Right atrium auricular region (tissue), 2 donors: ENCODE data around the gene ANAPC2. TPM values are rescaled to one million over a fixed set of nuclear protein-coding genes. Genes with fewer than 3 reads are reported as not detected.

ENCODE experiments used
- DNase-seq: peaks from one replicate; pipeline ENCODE4 v3.0.0-alpha.2; 2019; ENCODE audit warnings: low spot score
- H3K27ac ChIP-seq, 2 donors: fragments of 200-600 bp; sonication (generic); 1 replicate in 1 of 2; 2 replicates in 1 of 2; pipeline ENCODE4 v1.5.1; 2016 to 2019
- H3K27me3 ChIP-seq, 2 donors: fragments of 200-600 bp; sonication (generic); one replicate each; pipeline versions ENCODE4 v1.5.1 to v1.6.0; 2017 to 2019
- H3K36me3 ChIP-seq: fragments of 200-600 bp; sonication (generic); one replicate; pipeline ENCODE4 v1.5.1; 2016
- H3K4me1 ChIP-seq, 2 donors: fragments of 200-600 bp; sonication (generic); one replicate each; pipeline versions ENCODE4 v1.5.1 to v1.6.0; 2017 to 2019
- H3K4me3 ChIP-seq, 2 donors: fragments of 200-600 bp; sonication (generic); 1 replicate in 1 of 2; 2 replicates in 1 of 2; pipeline ENCODE4 v1.5.1; 2017 to 2019; ENCODE audit warnings: mild to moderate bottlenecking in 1 of 2, moderate library complexity in 1 of 2
- H3K9me3 ChIP-seq, 2 donors: fragments of 200-600 bp; sonication (generic); one replicate each; pipeline ENCODE4 v1.5.1; 2019
- CTCF ChIP-seq, 2 donors: fragments of 200-600 bp; sonication (generic); IDR thresholded peaks; one replicate each; pipeline ENCODE4 v1.5.1; 2019; ENCODE audit warnings: antibody characterized with exemption in 2 of 2
- total RNA-seq, 2 donors: library from RNA; depleted of rRNA; stranded (reverse); fragments of >200 nt; gene quantifications; one replicate each; pipeline ENCODE4 v1.1.0, GENCODE V29; 2016

The ANAPC2 gene
- total RNA-seq, 2 donors from 2014 or later, result 10.8 to 12.1 TPM

GRCh38 chr9:137234758-137235423 lies 46.5 kb upstream of the ANAPC2 start:
- no peak overlapping the region for H3K4me3 ChIP-seq
- DNase-seq, result no peak
- no peak for TF ChIP-seq CTCF (IDR thresholded peaks at IDR 0.05)
- no peaks in the 10 kb centered on the region for H3K9me3 ChIP-seq
- peaks cover 0 to 45% of the 10 kb centered on the region in 2 donors for H3K4me1 ChIP-seq
- H3K36me3 ChIP-seq, result no peaks in the 10 kb centered on the region
- H3K27me3 ChIP-seq, result peaks cover 0 to 4% of the 10 kb centered on the region in 2 donors
- no peak overlapping the region for H3K27ac ChIP-seq

DNA sequence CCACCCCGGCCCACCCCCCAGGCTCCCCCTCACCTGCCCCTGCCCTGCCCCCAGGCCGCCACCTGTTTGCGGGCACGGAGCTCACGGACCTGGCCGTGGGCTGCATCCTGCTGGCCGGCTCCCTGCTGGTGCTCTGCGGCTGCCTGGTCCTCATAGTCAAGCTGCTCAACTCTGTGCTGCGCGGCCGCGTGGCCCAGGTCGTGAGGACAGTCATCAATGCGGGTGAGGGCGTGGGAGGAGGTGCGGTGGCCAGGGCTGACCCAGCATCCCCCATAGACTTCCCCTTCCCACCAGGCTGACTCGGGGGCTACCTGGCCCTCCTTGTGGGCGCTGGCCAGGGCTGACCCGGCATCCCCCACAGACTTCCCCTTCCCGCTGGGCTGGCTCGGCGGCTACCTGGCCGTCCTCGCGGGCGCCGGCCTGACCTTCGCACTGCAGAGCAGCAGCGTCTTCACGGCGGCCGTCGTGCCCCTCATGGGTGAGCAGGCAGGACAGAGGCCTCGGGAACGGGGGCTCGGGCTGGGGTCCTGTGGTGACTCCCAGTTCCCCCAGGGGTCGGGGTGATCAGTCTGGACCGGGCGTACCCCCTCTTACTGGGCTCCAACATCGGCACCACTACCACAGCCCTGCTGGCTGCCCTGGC lies 45.8 kb upstream of the ANAPC2 start:
- H3K27me3 ChIP-seq, result peaks cover 3 to 4% of the 10 kb centered on the region in 2 donors

GRCh38 chr9:137233143-137233980 lies 45.0 kb upstream of the ANAPC2 start:
- H3K27me3 ChIP-seq, result peaks cover 3 to 5% of the 10 kb centered on the region in 2 donors
- H3K4me3 ChIP-seq, result no peak overlapping the region
- no peak overlapping the region for H3K27ac ChIP-seq
- H3K9me3 ChIP-seq, result no peaks in the 10 kb centered on the region
- no peak for TF ChIP-seq CTCF (IDR thresholded peaks at IDR 0.05)
- no peaks in the 10 kb centered on the region for H3K36me3 ChIP-seq
- peaks cover 0 to 29% of the 10 kb centered on the region in 2 donors for H3K4me1 ChIP-seq
- DNase-seq, result no peak

More for the DNA sequence above, 45.8 kb upstream of the ANAPC2 start:
- Histone ChIP-seq H3K9me3 (no peaks in the 10 kb centered on the region), H3K4me1 (peaks cover 0 to 38% of the 10 kb centered on the region in 2 donors), H3K36me3 (no peaks in the 10 kb centered on the region), H3K27ac (no peak overlapping the region), H3K4me3 (no peak overlapping the region)
- no peak for TF ChIP-seq CTCF (IDR thresholded peaks at IDR 0.05)
- DNase-seq, result no peak

- DNase-seq, result no peak
- TF ChIP-seq CTCF (IDR thresholded peaks at IDR 0.05), result no peak
Measured at GRCh38 chr9:137232510-137232909, 44.1 kb upstream of the ANAPC2 start.

DNA sequence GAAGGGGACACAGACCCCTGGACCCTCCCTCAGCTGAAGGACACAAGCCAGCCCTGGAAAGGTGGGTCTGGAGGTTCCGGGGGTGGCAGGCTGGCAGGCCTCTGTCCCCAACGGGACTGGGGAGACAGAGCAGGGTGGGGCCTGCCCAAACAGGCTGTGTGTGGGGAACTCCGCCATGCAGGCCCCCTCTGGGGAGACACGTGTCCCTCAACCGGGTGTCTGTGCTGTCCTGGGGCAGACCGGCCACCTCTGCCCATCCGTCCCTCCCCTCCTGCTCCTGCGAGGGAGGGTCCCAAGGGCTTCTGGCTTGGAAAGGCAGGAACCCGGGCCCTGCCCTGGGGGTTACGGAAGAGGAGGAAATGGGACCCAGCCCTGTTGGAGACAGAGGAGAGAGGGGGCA lies 43.7 kb upstream of the ANAPC2 start:
- Histone ChIP-seq H3K27me3 (peaks cover 3 to 9% of the 10 kb centered on the region in 2 donors), H3K36me3 (no peaks in the 10 kb centered on the region), H3K4me1 (peaks cover 0 to 24% of the 10 kb centered on the region in 2 donors), H3K27ac (no peak overlapping the region), H3K4me3 (no peak overlapping the region), H3K9me3 (no peaks in the 10 kb centered on the region)
- DNase-seq, result no peak
- no peak for TF ChIP-seq CTCF (IDR thresholded peaks at IDR 0.05)

More at GRCh38 chr9:137232510-137232909, 44.1 kb upstream of the ANAPC2 start:
- H3K27ac ChIP-seq, result no peak overlapping the region
- H3K9me3 ChIP-seq, result no peaks in the 10 kb centered on the region
- H3K4me1 ChIP-seq, result peaks cover 0 to 24% of the 10 kb centered on the region in 2 donors
- no peak overlapping the region for H3K4me3 ChIP-seq
- H3K27me3 ChIP-seq, result peaks cover 3 to 9% of the 10 kb centered on the region in 2 donors
- H3K36me3 ChIP-seq, result no peaks in the 10 kb centered on the region
